Measurements from ENCODE around the gene SUV39H2. TPM values are rescaled to one million over a fixed set of nuclear protein-coding genes. Genes with fewer than 3 reads are reported as not detected.

SUV39H2 gene
- total RNA-seq, 1 donor from 2014 or later: 79.7 TPM

DNA sequence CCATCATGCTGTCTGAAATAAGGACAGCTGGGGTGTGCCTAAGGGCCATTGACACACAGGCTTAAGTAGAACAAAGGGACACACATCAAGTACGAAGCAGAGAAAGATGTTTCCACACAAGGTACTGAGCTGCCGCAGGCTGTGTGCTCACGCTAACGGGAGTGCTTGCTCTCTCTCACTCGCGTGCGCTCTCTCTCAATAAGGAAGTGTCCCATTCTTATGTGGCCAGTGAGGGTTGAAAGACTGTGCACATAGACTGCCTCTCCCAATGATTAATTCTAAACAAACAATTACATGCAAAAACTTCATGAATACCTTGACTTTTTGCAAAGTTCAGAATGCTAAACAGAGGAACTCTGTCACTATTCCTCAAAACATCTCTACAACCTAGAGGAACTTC lies 45.3 kb downstream of the SUV39H2 start:
- no peaks in the 10 kb centered on the region for H3K27me3 Mint-ChIP-seq (ENCODE audit: low read depth)
- TF ChIP-seq, protein P1, sequence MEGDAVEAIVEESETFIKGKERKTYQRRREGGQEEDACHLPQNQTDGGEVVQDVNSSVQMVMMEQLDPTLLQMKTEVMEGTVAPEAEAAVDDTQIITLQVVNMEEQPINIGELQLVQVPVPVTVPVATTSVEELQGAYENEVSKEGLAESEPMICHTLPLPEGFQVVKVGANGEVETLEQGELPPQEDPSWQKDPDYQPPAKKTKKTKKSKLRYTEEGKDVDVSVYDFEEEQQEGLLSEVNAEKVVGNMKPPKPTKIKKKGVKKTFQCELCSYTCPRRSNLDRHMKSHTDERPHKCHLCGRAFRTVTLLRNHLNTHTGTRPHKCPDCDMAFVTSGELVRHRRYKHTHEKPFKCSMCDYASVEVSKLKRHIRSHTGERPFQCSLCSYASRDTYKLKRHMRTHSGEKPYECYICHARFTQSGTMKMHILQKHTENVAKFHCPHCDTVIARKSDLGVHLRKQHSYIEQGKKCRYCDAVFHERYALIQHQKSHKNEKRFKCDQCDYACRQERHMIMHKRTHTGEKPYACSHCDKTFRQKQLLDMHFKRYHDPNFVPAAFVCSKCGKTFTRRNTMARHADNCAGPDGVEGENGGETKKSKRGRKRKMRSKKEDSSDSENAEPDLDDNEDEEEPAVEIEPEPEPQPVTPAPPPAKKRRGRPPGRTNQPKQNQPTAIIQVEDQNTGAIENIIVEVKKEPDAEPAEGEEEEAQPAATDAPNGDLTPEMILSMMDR (conservative IDR thresholded peaks at IDR 0.05): no peak
- H3K4me3 Mint-ChIP-seq: no peak overlapping the region

DNA sequence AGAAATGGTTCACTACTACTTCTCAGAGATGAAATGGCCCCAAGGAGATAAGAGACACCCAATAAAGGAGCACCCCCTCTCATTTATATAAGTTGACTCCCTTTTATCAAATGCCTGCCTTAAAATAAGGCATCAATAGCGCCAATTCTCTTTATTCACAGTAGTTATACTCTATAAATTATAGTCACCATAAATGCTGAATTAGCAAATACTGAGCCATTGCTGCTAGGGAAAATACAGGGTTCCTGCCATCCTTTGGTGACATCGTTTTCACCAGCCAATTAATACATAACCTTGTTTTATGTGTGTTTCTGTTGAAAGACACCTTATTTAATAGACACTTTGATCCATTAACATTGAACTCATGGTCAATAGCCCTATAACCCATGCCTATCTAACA lies 46.6 kb downstream of the SUV39H2 start:
- H3K4me3 Mint-ChIP-seq: no peak overlapping the region
- TF ChIP-seq, protein P1 (conservative IDR thresholded peaks at IDR 0.05): no peak
- no peaks in the 10 kb centered on the region for H3K4me1 Mint-ChIP-seq
- H3K9me3 Mint-ChIP-seq: no peaks in the 10 kb centered on the region
- no peaks in the 10 kb centered on the region for H3K27me3 Mint-ChIP-seq (ENCODE audit: low read depth)
- DNase-seq (ENCODE audit: low read depth, low spot score): no peak
- no peak overlapping the region for H3K27ac Mint-ChIP-seq (ENCODE audit: unreplicated experiment)
- peaks cover 35% of the 10 kb centered on the region for H3K36me3 Mint-ChIP-seq (ENCODE audit: low read depth)

More for the DNA sequence above, 45.3 kb downstream of the SUV39H2 start:
- H3K36me3 Mint-ChIP-seq (ENCODE audit: low read depth): peaks cover 45% of the 10 kb centered on the region
- no peaks in the 10 kb centered on the region for H3K4me1 Mint-ChIP-seq
- H3K27ac Mint-ChIP-seq (ENCODE audit: unreplicated experiment): no peak overlapping the region
- no peaks in the 10 kb centered on the region for H3K9me3 Mint-ChIP-seq
- no peak for DNase-seq (ENCODE audit: low read depth, low spot score)

DNA sequence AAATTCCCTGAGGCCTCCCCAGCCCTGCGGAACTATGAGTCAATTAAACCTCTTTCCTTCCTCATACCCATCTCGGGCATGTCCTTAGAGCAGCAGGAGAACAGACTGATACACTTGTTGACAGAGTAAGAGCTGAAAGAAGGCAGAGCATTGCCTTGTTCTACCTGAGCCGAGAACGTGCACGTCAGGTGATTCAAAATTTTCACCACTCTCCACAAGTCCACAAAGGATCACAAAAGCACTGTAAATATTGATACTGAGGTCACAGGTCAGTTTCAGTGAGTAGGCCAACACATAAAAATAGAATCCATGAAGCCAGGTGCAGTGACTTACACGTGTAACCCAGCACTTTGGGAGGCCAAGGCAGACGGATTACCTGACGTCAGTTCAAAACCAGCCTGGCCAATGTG lies 47.4 kb downstream of the SUV39H2 start:
- H3K4me3 Mint-ChIP-seq: no peak overlapping the region
- no peak overlapping the region for H3K27ac Mint-ChIP-seq (ENCODE audit: unreplicated experiment)
- H3K4me1 Mint-ChIP-seq: no peaks in the 10 kb centered on the region
- peaks cover 31% of the 10 kb centered on the region for H3K36me3 Mint-ChIP-seq (ENCODE audit: low read depth)
- no peaks in the 10 kb centered on the region for H3K9me3 Mint-ChIP-seq
- TF ChIP-seq, protein P1 (conservative IDR thresholded peaks at IDR 0.05): no peak
- H3K27me3 Mint-ChIP-seq (ENCODE audit: low read depth): no peaks in the 10 kb centered on the region
- DNase-seq (ENCODE audit: low read depth, low spot score): no peak

DNA sequence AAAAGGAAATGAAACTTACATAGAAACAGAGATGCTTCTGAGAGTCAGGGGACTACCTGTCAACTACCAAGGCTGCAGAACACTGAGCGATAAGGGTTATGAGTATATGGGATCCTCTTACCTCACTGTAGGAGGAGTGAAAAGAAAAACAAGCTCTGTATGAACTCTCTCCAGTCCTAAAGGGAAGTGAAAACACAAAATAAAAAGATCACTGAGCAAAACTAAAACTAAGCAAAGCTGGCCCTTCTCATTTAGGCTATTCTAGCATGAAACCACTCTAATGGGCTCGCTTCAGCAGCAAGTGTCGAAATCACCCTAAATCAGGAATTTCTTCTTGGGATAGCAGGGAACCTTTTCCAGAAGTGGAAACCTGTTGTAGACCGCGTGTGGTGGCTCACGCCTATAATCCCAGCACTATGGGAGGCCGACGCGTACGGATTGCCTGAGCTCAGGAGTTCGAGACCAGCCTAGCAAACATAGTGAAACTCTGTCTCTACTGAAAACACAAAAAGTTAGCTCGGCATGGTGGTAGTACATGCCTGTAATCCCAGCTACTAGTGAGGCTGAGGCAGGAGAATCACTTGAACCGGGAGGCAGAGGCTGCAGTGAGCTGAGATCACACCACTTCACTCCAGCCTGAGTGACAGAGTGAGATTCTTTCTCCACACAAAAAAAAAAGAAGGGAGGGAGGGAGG lies 48.2 kb downstream of the SUV39H2 start:
- peaks cover 25% of the 10 kb centered on the region for H3K36me3 Mint-ChIP-seq (ENCODE audit: low read depth)
- no peaks in the 10 kb centered on the region for H3K4me1 Mint-ChIP-seq
- no peak overlapping the region for H3K4me3 Mint-ChIP-seq
- H3K27me3 Mint-ChIP-seq (ENCODE audit: low read depth): no peaks in the 10 kb centered on the region
- TF ChIP-seq, protein P1 (conservative IDR thresholded peaks at IDR 0.05): no peak
- H3K9me3 Mint-ChIP-seq: no peaks in the 10 kb centered on the region
- H3K27ac Mint-ChIP-seq (ENCODE audit: unreplicated experiment): no peak overlapping the region
- no peak for DNase-seq (ENCODE audit: low read depth, low spot score)

DNA sequence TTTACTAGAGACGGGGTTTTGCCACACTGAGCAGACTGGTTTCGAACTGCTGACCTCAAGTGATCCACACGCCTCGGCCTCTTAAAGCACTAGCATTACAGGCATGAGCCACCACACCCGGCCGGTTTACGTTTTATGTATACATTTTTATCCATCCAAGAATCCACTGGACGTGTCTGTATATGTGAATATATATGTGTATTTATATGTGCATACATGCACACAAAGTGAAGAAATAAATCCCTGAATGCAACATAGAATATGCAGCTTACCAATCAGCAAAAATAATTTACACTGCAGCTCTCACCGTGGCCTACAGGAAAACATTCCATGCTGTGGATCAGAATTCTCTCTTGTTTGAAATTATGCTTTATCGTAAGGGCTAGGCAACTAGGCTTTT lies 51.9 kb downstream of the SUV39H2 start:
- TF ChIP-seq, protein P1 (conservative IDR thresholded peaks at IDR 0.05): no peak
- no peak for DNase-seq (ENCODE audit: low read depth, low spot score)

More for the DNA sequence above, 51.9 kb downstream of the SUV39H2 start:
- no peaks in the 10 kb centered on the region for H3K4me1 Mint-ChIP-seq
- H3K4me3 Mint-ChIP-seq: no peak overlapping the region
- H3K27me3 Mint-ChIP-seq (ENCODE audit: low read depth): no peaks in the 10 kb centered on the region
- peaks cover 23% of the 10 kb centered on the region for H3K36me3 Mint-ChIP-seq (ENCODE audit: low read depth)
- H3K9me3 Mint-ChIP-seq: no peaks in the 10 kb centered on the region
- H3K27ac Mint-ChIP-seq (ENCODE audit: unreplicated experiment): no peak overlapping the region
